Hepatocyte (in vitro differentiated cells): ENCODE results near the gene OR8G1.

ENCODE experiments used
- EZH2 ChIP-seq: fragments of 200-600 bp; sonication (generic); IDR thresholded peaks from 2 replicates; pipeline ENCODE4 v1.6.1; 2016; ENCODE audit warnings: antibody characterized with exemption, mild to moderate bottlenecking, borderline replicate concordance
- EZH2phosphoT487 ChIP-seq: fragments of 200-600 bp; sonication (generic); IDR thresholded peaks from one replicate; pipeline ENCODE4 v1.6.1; 2018; ENCODE audit warnings: antibody characterized with exemption, mild to moderate bottlenecking, low read depth, moderate library complexity; ENCODE audit not compliant: unreplicated experiment, severe bottlenecking
- TF ChIP-seq, protein P1 (sequence below): fragments of 200-600 bp; sonication (generic); IDR thresholded peaks from 2 replicates; pipeline ENCODE4 v1.5.1; 2016; ENCODE audit warnings: antibody characterized with exemption, mild to moderate bottlenecking; ENCODE audit not compliant: poor library complexity

DNA sequence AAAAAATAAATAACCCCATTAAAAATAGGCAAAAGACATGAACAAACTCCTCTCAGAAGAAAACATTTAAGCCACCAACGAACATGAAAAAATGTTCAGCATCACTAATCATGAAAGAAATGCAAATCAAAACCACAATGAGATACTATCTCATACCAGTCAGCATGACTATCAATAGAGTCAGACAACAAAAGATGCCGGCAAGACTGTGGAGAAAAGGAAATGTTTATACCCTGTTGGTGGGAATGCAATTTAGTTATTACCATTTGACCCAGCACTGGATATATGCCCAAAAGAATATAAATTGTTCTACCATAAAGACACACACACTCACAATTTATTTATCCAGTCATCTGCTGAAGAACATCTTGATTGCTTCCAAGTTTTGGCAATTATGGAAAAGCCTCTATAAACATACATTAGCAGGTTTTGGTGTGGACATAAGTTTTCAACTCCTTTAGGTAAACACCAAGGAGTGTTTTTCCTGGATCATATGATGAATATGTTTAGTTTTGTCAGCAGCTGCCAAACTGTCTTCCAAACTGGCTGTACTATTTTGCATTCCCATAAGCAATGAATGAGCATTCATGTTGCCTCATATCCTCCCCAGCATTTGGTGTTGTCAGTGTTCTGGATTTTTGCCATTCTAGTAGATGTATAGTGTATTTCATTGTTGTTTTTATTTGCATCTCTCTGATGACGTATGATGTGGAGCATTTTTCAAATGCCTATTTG lies 44.9 kb downstream of the OR8G1 start:
- TF ChIP-seq, protein P1, sequence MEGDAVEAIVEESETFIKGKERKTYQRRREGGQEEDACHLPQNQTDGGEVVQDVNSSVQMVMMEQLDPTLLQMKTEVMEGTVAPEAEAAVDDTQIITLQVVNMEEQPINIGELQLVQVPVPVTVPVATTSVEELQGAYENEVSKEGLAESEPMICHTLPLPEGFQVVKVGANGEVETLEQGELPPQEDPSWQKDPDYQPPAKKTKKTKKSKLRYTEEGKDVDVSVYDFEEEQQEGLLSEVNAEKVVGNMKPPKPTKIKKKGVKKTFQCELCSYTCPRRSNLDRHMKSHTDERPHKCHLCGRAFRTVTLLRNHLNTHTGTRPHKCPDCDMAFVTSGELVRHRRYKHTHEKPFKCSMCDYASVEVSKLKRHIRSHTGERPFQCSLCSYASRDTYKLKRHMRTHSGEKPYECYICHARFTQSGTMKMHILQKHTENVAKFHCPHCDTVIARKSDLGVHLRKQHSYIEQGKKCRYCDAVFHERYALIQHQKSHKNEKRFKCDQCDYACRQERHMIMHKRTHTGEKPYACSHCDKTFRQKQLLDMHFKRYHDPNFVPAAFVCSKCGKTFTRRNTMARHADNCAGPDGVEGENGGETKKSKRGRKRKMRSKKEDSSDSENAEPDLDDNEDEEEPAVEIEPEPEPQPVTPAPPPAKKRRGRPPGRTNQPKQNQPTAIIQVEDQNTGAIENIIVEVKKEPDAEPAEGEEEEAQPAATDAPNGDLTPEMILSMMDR: no peak
- TF ChIP-seq EZH2 (no peak), EZH2phosphoT487 (no peak)
